HG03095 (cell line): Measurements from ENCODE around the gene METTL8.

ENCODE experiments used
- ATAC-seq: cut with Tn5 transposase; IDR thresholded peaks from one replicate; pipeline ENCODE4 v1.9.1; 2021; ENCODE audit warnings: moderate library complexity; ENCODE audit not compliant: unreplicated experiment

Gene METTL8

DNA sequence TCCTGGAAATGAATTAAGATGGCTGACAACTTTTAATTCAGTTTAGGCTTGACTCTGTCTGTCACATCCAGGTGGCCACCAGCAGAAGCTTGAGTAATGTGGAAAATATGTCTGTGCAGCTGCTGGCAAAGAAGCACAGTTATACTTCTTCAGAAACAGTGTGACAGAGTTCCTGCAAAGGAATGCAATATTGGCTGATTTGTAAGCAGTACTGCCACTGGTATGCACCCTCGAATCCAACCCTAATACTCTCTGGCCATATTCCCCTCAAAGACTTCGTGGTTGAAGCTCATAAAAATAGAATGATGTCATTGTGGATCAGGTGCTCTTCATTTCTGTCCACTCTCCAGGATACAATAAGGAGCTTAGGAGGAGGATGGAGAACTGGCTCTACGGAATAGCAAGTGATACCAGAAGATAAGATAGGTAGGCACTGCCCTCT lies 86.2 kb downstream of the METTL8 start:
- no peak for ATAC-seq

DNA sequence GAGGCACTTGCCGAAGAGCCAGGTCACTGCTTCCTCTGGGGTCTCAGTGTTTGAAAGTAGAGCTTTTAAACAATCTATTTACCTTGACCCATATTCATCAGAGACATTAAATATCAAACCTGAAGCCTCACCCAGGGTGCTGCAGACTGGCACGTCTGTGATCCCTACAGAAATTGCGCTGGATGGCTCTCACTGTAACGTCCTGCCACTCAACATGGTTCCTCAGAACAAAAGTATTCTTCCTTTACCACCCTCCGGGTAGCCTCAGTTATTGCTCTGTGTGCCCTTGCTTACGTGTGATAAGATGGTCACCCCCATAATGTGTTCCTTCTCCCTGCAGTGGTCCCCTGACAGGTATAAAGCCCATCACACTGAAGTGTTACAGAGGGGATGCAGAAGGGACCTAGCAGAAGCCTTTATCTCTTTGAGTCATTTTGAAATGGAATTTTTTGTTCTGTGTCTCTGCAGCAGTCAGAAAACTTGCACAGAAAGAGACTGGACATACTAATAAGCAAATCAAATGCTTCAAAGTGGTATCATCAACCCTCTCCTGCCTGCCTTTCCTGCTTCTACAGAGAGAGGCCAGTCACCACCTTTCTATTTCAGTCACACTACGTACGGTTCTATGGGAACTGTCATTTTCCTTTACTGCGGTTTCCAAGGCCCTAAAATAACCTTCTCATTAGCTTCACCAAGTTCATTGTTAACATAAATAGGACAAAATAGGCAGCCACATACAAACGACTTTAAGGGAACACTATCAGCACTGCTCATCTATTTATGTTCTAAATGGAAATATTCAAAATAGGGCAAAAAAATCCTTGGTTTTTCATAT lies 86.8 kb downstream of the METTL8 start:
- ATAC-seq, result peak; percentile 61

DNA sequence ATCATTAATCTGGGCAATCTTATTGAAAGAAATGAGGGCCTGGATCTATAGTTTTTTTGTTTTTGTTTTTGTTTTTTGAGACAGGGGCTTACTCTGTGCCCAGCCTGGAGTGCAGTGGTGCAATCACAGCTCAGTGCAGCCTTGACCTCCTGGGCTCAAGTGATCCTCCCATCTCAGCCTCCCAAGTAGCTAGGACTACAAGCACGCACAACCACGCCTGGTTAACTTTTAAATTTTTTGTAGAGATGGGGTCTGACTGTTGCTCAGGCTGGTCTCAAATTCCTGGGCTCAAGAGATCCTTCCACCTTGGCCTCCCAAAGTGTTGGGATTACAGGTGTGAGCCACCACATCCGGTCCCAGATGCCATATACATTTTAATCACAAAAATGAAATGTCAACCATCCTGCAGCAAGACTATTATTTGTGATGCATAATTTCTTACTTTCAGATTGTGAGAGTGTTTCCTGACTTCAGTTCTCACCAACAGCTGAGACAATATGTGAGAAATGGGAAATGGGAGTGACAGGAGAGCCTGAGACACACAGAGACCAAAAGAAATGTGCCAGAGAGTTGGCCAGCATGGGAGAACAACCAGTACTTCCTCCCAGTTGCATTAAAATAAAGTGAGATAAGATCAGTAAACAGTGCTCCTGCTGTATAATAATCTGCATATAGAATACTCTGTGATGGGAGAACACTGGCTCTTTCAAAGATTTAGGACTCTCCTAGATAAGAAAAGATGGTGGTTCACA lies 87.6 kb downstream of the METTL8 start:
- ATAC-seq, result no peak

DNA sequence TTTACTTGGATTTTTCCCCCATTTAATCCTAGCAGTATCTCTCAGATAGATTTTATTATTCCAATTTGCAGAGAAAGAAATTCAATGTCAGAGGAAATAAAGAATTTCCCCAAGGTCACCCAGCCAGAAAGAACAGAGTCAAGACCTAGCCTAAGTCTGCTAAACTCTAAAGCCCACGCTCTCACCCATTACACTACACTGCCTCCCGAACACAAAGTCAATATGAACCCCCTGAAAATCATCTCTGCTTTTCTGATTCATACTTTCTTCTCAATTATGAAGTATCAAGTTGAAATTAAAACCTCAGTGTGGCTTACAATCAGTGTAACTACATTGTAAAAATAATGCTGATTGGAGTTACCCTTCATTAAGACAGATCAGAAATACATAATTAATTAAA lies 89.6 kb downstream of the METTL8 start:
- no peak for ATAC-seq

DNA sequence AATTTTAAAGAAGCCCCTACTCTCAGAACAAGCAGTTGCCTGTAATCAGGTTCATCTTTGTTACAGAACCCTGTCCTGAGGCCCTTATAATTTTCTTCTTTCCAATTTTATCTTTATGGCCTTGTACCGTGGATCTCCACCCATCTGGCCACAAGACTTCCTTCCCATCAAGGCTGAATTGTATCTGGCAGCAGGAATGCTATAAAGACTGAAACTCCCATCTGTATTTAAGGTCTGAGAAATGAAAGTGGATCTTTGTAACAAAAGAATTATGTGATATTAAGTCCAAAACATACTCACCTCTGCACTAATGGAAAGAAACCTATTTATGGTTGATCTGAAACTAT lies 91.8 kb downstream of the METTL8 start:
- ATAC-seq, result no peak

DNA sequence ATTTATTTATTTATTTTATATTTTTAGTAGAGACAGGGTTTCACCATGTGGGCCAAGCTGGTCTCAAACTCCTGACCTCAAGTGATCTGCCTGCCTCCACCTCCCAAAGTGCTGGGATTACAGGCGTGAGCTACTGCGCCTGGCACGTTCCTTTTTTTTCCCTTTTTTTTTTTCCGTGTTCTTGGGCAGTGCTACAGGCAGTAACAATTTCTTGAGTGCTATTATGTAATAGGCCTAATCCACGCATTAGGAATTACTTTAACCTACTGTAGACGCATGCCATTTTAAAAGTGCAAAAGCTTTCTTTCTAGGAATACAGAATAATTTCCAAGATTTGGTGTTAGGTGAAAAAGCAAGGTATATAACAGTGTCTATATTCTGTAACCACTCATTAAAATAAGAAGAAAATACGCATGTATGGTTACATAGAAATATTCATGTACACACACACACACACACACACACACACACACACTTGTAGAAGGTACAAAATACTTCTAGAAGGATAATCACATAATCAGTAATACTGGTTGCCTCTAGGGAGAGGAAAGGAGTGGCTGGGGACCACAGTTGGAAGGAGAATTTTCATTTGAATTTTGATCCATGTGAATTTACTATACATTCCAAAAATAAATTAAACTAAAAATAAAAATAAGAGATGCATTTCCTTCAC lies 92.3 kb downstream of the METTL8 start:
- ATAC-seq, result no peak

DNA sequence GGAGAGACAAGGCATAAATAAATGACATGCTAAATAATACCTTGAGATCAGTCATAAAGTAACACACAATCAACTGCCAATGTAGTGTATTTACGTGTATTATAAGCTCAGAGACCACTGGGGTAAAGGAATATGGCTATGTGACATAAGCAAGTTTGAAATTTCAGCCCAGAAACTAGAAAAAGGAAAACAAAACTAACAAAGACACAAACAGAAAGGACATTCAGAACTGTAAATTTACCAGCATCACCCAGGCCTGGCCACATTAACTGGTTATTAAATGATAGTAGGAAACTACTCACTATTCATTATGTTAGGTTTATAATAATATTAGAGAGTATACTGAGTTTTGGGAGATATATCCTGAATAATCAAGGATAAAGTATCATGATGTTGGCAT lies 98.8 kb downstream of the METTL8 start:
- no peak for ATAC-seq

DNA sequence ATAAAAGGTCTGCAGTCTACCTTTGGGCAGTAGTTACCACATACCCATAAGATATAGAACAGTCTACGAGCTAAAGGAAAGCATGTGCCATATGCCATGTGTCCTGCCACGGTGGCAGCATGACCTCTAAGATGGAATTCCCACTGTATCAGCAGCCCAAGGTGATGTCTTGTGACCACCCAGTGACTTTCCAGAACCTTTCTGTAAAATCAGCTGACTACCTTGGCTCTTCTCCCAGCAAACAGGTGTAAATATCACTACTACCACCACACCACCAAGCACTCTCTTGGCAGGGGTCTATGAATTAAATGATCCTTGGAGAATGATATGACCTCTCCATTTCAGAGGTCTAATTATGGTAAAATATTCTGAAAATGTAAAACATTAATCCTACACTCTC lies 99.6 kb downstream of the METTL8 start:
- ATAC-seq, result no peak

DNA sequence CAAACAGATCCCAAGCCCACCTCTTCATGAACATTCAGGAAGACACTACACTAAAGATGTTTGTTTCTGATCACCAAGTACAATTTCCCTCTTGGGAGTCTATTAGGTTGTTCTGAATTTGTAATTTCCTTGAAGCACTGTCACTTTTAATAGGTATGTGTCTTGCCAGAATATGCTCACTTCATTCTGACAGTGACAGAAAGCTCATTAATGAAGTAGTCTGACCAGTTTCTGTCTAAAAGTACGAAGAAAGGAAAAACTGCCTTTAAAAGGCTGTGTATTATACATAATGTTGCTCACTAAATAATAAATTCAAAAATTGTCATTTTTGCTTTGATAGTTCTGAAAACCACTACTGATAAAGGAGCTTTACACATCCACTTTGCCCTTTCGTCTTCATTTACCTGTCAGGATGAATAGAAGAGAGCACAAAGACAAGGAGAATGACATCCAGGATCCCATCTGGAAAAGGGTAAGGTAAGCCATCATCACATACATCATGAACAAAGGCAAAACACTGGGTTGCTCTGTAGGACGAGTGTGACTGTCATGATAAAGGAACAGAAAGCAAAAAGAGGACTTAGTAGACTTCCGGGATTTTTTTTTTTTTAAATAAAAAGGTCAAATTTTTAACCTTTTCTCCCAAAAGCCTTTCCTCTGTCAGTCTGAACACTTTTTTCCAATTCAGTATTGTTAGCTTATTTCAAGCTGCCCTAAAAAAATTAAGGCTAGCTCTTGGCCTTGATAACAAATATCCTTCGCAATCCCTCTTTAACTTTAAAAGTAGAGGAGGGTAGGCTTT lies 103.4 kb downstream of the METTL8 start:
- no peak for ATAC-seq

DNA sequence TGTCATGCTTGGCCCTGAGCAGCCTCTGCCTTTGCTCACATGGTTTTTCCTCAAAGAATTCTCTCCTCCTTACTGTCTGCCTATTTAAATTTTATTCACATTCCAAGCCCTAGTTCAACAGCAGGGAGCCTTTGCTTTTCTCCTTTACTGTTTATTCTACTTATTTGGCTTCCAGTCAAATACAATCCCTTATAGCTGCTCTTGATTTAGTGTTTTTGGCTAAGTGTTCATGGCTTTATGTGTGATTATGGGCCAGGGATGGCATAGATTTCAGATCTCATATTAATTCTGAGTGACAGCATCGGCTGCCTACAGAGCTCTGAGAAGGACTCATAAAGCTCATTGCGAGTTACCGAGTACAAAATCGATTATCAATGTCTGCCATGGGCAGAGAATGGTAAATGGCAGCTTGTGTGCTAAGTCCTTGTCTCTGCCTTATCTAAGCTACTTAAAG lies 106.7 kb downstream of the METTL8 start:
- no peak for ATAC-seq

DNA sequence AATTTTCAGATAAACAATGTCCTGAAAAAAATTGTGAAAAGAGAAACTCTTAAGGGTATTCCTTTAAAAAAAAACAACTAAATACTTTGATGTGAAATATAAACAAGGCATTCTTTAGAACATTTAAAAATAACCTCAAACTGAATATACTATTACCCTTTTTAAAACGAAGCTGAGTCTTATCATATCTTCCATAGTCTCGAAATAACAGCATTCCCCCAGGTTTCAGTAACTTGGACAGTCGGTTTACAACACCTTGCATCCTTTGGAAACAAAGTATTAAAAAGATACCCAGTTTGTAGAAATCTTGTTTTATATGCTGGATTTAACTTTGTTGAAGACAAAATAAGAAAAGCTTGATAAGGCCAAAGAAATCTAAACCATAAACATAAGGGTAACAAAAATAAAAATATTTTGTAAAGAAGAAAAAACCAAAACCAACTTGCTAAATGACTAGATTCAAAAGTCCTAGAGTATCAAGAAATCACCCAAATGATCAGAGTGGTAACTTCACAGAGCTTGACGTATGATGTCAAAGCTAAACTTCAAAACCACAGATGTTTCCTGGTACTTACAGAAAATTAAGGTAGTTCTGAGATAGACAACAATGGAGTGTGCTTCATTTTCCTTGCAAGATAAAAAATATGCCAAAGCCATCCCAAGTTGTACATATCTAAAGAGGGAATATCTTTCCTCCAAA lies 107.8 kb downstream of the METTL8 start:
- peak; percentile 44 for ATAC-seq

DNA sequence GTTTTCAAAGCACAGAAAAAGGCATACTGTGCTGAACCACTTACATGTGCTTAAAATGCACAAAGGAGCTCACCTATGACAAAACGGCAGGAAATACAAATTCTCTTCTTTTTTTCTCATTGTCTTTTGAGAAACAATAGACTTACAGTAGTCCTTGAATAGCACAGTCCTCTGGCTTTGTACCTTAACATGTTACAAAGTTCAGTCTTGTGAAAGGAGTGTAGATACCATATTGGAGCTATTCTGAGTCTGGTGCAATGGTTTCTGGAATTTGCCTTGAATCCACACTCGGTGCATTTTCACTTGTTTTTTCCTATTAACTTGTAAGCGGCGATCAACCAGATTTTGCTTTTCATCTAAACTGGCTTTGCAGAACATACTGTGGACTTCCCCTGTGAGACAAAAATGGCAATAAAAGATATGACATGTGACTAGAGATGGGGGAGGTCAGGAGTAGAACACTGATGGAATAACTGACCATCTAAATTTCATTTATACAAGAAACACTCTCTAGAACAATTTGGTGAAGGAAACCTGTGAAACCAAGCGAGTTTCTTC lies 109.7 kb downstream of the METTL8 start:
- no peak for ATAC-seq

DNA sequence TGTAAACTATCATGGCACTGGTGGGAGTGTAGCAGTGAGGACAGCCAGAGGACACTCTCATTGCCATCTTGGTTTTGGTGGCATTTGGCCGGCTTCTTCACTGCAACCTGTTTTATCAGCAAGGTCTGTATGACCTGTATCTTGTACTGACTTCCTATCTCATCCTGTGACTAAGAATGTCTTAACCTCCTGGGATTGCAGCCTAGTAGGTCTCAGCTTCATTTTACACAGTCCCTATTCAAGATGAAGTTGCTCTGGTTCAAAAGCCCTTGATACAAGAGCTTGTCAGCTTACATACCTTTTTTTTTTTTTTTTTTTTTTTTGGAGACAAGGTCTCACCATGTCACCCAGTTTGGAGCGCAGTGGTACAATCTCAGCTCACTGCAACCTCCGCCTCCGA lies 110.9 kb downstream of the METTL8 start:
- ATAC-seq, result no peak

DNA sequence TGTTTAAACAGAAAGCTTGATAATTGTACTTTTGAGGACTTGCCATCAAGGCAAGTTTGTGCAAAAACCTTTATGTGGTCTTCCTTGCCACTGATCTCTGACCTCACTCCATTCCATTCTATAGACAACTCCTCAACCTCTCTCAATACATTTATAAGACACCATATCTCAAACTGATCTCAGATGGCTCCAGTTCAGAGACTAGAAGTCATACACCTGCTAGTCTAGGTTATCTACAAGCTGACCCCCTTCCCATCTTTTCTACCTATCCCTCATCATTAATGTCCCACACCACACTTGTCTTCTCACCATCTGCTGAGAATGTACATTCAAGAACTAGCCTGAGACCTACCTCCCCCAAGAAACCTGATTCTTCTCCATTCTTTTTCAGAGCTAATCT lies 113.1 kb downstream of the METTL8 start:
- ATAC-seq, result no peak

DNA sequence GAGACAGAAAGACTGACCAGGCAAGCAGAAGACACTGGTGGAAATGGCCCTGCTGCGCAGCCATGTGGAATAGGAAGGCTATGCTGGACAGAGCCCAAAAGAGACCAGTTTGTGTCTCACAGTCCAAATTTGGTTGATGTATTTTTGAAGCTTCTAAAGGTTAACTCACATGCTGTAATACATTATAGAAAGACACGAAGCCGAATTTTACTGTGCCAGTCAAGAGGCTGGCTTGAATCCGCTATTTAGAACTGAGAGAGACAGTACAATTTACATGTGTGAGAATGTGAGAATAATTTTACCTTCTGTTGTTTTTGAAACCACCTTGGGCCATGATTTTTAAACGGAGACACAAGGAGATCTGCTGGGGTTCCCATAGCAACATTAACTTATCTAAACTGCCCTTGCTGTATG lies 113.6 kb downstream of the METTL8 start:
- ATAC-seq, result peak; percentile 30

DNA sequence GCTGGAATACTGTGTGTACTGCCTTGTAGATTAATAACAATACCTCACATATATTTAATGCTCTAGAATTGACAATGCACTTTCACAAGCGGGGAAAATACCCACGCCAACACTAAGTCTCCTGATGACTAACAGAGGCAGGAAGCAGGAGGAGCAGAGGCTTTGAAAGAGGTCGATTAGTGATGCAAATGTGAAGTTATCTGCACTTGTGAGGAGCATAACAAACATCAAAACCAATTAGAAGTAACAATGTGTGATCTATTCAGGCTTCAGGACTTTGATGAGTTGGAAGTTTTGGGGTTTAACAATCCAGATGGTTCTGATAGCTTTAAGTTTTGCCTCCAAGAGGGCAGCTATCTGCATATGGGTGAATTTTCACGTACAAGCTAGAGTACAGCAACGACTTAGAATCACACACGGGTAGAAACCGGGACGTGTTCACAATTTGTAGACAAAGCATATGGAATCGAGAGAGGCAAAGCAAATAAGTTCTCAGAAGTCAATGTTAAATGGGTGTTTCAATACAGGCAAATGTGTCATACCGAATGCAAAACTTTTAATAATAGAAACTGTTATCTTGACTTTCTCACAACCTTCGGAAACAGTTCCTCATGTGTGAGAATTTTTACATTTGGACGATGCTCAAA lies 114.5 kb downstream of the METTL8 start:
- peak; percentile 41 for ATAC-seq

DNA sequence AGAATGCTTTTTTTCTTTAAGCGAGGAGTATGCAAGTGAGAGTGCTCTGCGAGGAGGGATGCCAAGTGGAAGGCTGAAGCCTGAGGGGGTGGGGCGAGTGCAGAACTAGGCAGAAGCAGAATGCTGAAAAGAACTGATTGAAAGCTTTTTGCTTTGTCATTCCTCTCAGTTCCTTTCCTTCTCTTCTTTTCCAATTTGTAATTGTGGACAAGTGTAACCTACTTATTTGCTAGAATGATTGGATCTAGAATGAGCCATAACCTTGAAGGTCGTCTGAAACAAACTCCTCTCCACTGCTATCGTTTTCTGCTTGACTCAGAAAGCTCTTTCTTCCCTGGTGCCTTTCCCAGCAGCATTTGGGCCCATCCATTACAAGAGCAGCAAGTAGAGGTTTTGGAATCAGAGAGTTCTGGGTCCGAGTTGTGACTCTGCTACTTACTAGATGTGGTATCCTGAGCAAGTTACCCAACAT lies 115.3 kb downstream of the METTL8 start:
- no peak for ATAC-seq

DNA sequence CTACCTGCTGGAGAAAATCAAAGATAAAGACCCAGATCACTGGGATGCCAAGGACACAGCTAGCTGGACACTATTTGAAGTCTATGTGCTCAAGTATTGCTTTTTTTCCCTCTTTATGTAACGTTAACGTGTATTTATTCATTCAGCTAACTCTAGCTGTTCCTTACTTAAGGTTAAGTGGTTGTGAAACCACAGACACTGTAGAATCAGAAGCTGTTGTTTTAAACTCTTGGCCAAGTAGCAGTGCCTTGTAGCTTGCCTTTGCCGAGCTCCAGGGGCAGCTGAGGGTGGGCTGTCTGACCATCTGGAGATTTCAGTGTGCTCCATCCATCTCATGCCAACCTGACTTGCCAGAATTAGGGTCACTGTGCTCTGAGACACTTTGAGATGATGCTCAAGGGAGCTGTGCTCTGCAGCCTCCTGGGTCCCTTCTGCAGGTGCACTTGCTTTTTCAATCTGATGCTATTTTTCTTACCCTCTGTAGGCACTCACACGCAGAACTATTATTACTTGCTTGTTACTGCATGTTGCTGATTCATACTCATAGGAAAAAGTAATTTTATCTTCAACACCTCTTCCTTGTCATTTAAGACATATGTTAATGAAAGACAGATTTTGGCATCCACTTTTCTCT lies 116.2 kb downstream of the METTL8 start:
- ATAC-seq, result peak; percentile 32
